B cell (primary cell): ENCODE results near the gene PRKN. TPM values are rescaled to one million over a fixed set of nuclear protein-coding genes. Genes with fewer than 3 reads are reported as not detected.

ENCODE experiments used
- ATAC-seq: fragments of 200-7000 bp; cut with Tn5 transposase; one replicate; pipeline ENCODE4 v1.10.0; 2021; ENCODE audit warnings: low read depth, mild to moderate bottlenecking, moderate number of reproducible peaks, moderate library complexity
- CTCF ChIA-PET: fragments of 350-600 bp; sonication (Branson Sonifier 250); formaldehyde crosslinking; loops from one replicate; lab custom pipeline; 2021; ENCODE audit warnings: antibody characterized with exemption, inconsistent platforms; lab: Charles Lee
- POLR2A ChIA-PET: fragments of 350-600 bp; sonication (Branson Sonifier 250); formaldehyde crosslinking; loops from one replicate; lab custom pipeline; 2021; ENCODE audit warnings: antibody characterized with exemption; lab: Charles Lee
- DNase-seq: peaks from one replicate; pipeline ENCODE4 v3.0.0; 2013
- H2AFZ ChIP-seq: 2 replicates; pipeline ENCODE4 v1.6.1; 2012; ENCODE audit warnings: mild to moderate bottlenecking, low read depth, low read length; ENCODE audit not compliant: insufficient read depth, poor library complexity, severe bottlenecking
- H3K27ac ChIP-seq, 2 donors: 1 replicate in 1 of 2; 2 replicates in 1 of 2; pipeline ENCODE4 v1.5.1; 2012 to 2013; ENCODE audit warnings: low read length in 2 of 2, mild to moderate bottlenecking in 2 of 2, moderate library complexity in 1 of 2
- H3K27me3 ChIP-seq, 4 experiments: fragments of 200-600 bp in 1 of 4; sonication (generic) in 1 of 4; replicated peaks in 1 of 4; 1 replicate in 2 of 4; 2 replicates in 2 of 4; pipeline versions ENCODE4 v1.6.1 to v1.7.0; 2013 to 2016; ENCODE audit warnings: low read length in 3 of 4, mild to moderate bottlenecking in 2 of 4, mixed read lengths in 1 of 4, moderate library complexity in 1 of 4; ENCODE audit not compliant: insufficient read depth in 4 of 4, control insufficient read depth in 3 of 4; ENCODE audit errors: control extremely low read depth in 1 of 4
- H3K36me3 ChIP-seq, 2 experiments: replicated peaks in 1 of 2; 1 replicate in 1 of 2; 2 replicates in 1 of 2; pipeline versions ENCODE4 v1.6.1 to v1.7.1; 2013; ENCODE audit warnings: low read length in 1 of 2; ENCODE audit not compliant: insufficient read depth in 2 of 2, control insufficient read depth in 1 of 2; ENCODE audit errors: control extremely low read depth in 1 of 2, extremely low read depth in 1 of 2
- H3K4me1 ChIP-seq, 2 donors: fragments of 200-600 bp in 1 of 2; sonication (generic) in 1 of 2; 1 replicate in 1 of 2; 2 replicates in 1 of 2; pipeline versions ENCODE4 v1.5.1 to v1.6.1; 2013 to 2017; ENCODE audit warnings: low read length in 2 of 2; ENCODE audit not compliant: control insufficient read depth in 2 of 2, insufficient read depth in 2 of 2
- H3K4me2 ChIP-seq: replicated peaks from 2 replicates; pipeline ENCODE3; 2012; ENCODE audit warnings: mild to moderate bottlenecking, low read depth, low read length; ENCODE audit not compliant: poor library complexity, severe bottlenecking
- H3K4me3 ChIP-seq, 5 experiments: fragments of 200-600 bp in 1 of 5; sonication (generic) in 1 of 5; 1 replicate in 3 of 5; 2 replicates in 2 of 5; pipeline versions ENCODE4 v1.5.1 to v1.7.0; 2011 to 2016; ENCODE audit warnings: low read length in 4 of 5, mild to moderate bottlenecking in 4 of 5, low read depth in 2 of 5, control low read depth in 1 of 5, moderate library complexity in 1 of 5; ENCODE audit not compliant: insufficient read depth in 1 of 5; ENCODE audit errors: control extremely low read depth in 1 of 5, extremely low read depth in 1 of 5
- H3K79me2 ChIP-seq: fragments of 200-600 bp; sonication (generic); one replicate; pipeline ENCODE4 v1.6.0; 2016; ENCODE audit warnings: low read length; ENCODE audit not compliant: control insufficient read depth, insufficient read depth
- H3K9ac ChIP-seq: fragments of 200-600 bp; sonication (generic); 2 replicates; pipeline ENCODE4 v1.6.1; 2017; ENCODE audit warnings: mild to moderate bottlenecking, low read length, moderate library complexity
- H3K9me3 ChIP-seq, 3 donors: one replicate each; pipeline versions ENCODE4 v1.6.1 to v1.7.1; 2013; ENCODE audit warnings: low read length in 2 of 3; ENCODE audit not compliant: control insufficient read depth in 2 of 3, insufficient read depth in 1 of 3; ENCODE audit errors: control extremely low read depth in 1 of 3
- H4K20me1 ChIP-seq: 2 replicates; pipeline ENCODE4 v1.6.0; 2012; ENCODE audit warnings: mild to moderate bottlenecking, low read length; ENCODE audit not compliant: insufficient read depth, control insufficient read depth, poor library complexity, severe bottlenecking
- H3K27ac Mint-ChIP-seq: one replicate; pipeline ENCODE4 v1.8.0; 2021; ENCODE audit warnings: mixed read lengths
- H3K27me3 Mint-ChIP-seq: one replicate; pipeline ENCODE4 v1.8.0; 2021; ENCODE audit warnings: mixed read lengths
- H3K4me1 Mint-ChIP-seq: one replicate; pipeline ENCODE4 v1.8.0; 2021; ENCODE audit warnings: mixed read lengths
- H3K4me3 Mint-ChIP-seq: one replicate; pipeline ENCODE4 v1.8.0; 2021; ENCODE audit warnings: mixed read lengths
- H3K9me3 Mint-ChIP-seq: one replicate; pipeline ENCODE4 v1.8.0; 2022; ENCODE audit warnings: mixed read lengths; ENCODE audit not compliant: insufficient read depth
- CTCF ChIP-seq: fragments of 200-600 bp; IDR thresholded peaks from one replicate; pipeline ENCODE4 v1.8.0; 2022; ENCODE audit warnings: antibody characterized with exemption, mild to moderate bottlenecking
- EZH2 ChIP-seq: IDR thresholded peaks from 2 replicates; pipeline ENCODE4 v1.6.1; 2012; ENCODE audit warnings: borderline replicate concordance, low read depth, mild to moderate bottlenecking, moderate library complexity, low read length; ENCODE audit not compliant: insufficient read depth, poor library complexity, severe bottlenecking
- WGBS: methylation state at CpG from one replicate; pipeline ENCODE4 v1.1.5; 2013; ENCODE audit warnings: missing lambda C conversion rate; ENCODE audit not compliant: insufficient coverage; 5-methylcytosine and 5-hydroxymethylcytosine counted together
- intact Hi-C: fragments of 100-400 bp; cut with micrococcal nuclease; formaldehyde crosslinking; loops from one replicate; pipeline ENCODE4 v1.10.0; 2022
- polyA plus RNA-seq: library from polyadenylated mRNA; depleted of rRNA; stranded (reverse); fragments of >200 nt; gene quantifications from 2 replicates; pipeline ENCODE4 v1.2.3, GENCODE V29; 2012
- total RNA-seq, 2 donors: library from RNA; stranded (reverse); fragments of 120-200 nt in 1 of 2; gene quantifications; 1 replicate in 1 of 2; 2 replicates in 1 of 2; pipeline versions ENCODE4 v1.2.3 to v1.2.4, GENCODE V29; 2013 to 2022

The PRKN gene
- total and polyA plus RNA-seq, 2 donors (not counting 1 experiment from before 2014, with no cell fraction given), result 1.6 to 6.2 TPM

- H3K27me3 Mint-ChIP-seq, result peaks cover 18% of the 10 kb centered on the region
- Histone ChIP-seq H3K36me3 (no peaks in the 10 kb centered on the region), H3K4me1 (no peaks in the 10 kb centered on the region), H3K4me3 (no peak overlapping the region), H3K9me3 (no peaks in the 10 kb centered on the region), H3K4me2 (no peak overlapping the region), H4K20me1 (no peaks in the 10 kb centered on the region), H3K27ac (no peak overlapping the region), H3K27me3 (no peaks in the 10 kb centered on the region), H3K9ac (no peak overlapping the region), H2AFZ (no peak overlapping the region), H3K79me2 (no peaks in the 10 kb centered on the region)
- DNase-seq (no peak), ATAC-seq (no peak)
- WGBS, result 72% methylated on average over 3 of the region's 8 CpGs
- H3K9me3 Mint-ChIP-seq, result no peaks in the 10 kb centered on the region
- no peak overlapping the region for H3K4me3 Mint-ChIP-seq
- TF ChIP-seq CTCF (no peak), EZH2 (no peak)
- H3K4me1 Mint-ChIP-seq, result no peaks in the 10 kb centered on the region
- ChIA-PET POLR2A (no interaction called here), CTCF (interaction anchor here (0.6 to 1.9 kb wide), 10 partner anchors 8 to 394 kb away, joined by 3 to 8 read pairs (median 4); no protein-coding TSS in a partner anchor)
- intact Hi-C loops, result no loop called here
- no peak overlapping the region for H3K27ac Mint-ChIP-seq
Observed at GRCh38 chr6:161417717-161418462, 1309.7 kb downstream of the PRKN start.

GRCh38 chr6:161415302-161415855, 1312.2 kb downstream of the PRKN start:
- no peak for TF ChIP-seq EZH2
- TF ChIP-seq CTCF, result no peak

More at GRCh38 chr6:161415302-161415855, 1312.2 kb downstream of the PRKN start:
- 79% methylated on average over 8 of the region's 17 CpGs for WGBS
- Mint-ChIP-seq H3K4me3 (no peak overlapping the region), H3K4me1 (no peaks in the 10 kb centered on the region), H3K9me3 (no peaks in the 10 kb centered on the region), H3K27ac (no peak overlapping the region), H3K27me3 (peaks cover 18% of the 10 kb centered on the region)
- DNase-seq (no peak), ATAC-seq (no peak)
- ChIA-PET POLR2A (no interaction called here), CTCF (no interaction called here)
- H3K9ac ChIP-seq, result no peak overlapping the region
- H3K27ac ChIP-seq, result no peak overlapping the region
- intact Hi-C loops, result no loop called here
- H3K36me3 ChIP-seq, result no peaks in the 10 kb centered on the region
- no peaks in the 10 kb centered on the region for H3K27me3 ChIP-seq
- H2AFZ ChIP-seq, result no peak overlapping the region
- H3K79me2 ChIP-seq, result no peaks in the 10 kb centered on the region
- no peaks in the 10 kb centered on the region for H3K9me3 ChIP-seq
- H3K4me2 ChIP-seq, result no peak overlapping the region
- no peak overlapping the region for H3K4me3 ChIP-seq
- H4K20me1 ChIP-seq, result no peaks in the 10 kb centered on the region
- no peaks in the 10 kb centered on the region for H3K4me1 ChIP-seq
